GM18867 (cell line): ENCODE results near the gene PRUNE2.
"Not testable (repeated sequence)": the region's sequence is repeated elsewhere in the genome, so short reads cannot be mapped to it uniquely, and the experiment has no call there.

Experiments used
- ATAC-seq: cut with Tn5 transposase; IDR thresholded peaks from one replicate; pipeline ENCODE4 v1.9.1; 2021; ENCODE audit warnings: mild to moderate bottlenecking, moderate library complexity; ENCODE audit not compliant: unreplicated experiment

Gene PRUNE2

GRCh38 chr9:76868897-76869296 lies 37.0 kb downstream of the PRUNE2 start:
- ATAC-seq = no peak

DNA sequence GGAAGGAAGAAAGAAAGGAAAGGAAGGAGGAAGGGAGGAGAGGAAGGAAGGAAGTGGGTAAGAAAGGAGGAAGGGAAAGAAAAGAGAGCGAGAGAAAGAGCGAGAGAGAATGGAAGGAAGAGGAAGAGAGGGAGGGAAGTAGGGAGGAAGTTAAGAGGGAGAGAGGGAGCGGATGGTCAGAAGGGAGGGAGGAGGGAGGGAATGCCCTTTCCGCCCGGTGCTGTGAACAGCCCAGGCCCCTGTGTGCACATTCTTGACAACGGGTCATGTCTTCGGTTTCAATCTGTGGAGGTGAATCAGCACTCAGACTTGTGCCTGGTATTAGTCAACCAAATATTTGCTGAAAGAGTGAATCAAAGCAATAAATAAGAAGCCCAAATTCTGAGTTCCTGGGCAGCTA lies 39.2 kb downstream of the PRUNE2 start:
- ATAC-seq = no peak

- no peak for ATAC-seq
These were observed 42.1 kb downstream of the PRUNE2 start for GRCh38 chr9:76863832-76864231.

DNA sequence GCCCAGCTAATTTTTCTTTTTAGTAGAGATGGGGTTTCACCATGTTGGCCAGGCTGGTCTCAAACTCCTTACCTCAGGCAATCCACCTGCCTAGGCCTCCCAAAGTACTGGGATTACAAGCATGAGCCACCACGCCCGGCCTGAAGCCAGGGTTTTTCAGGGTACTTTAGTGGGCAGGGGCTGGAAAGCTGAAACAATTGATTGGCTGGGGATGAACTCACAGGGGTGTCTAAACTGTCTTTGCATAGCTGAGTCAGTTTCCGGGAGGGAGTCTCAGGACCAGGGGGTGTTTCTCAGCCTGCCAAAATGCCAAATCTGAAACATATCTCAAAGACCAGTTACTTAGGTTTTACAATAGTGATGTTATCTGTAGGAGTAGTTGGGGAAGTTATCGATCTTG lies 46.1 kb downstream of the PRUNE2 start:
- no peak for ATAC-seq

- ATAC-seq = not testable (repeated sequence)
These were observed 47.7 kb downstream of the PRUNE2 start for GRCh38 chr9:76858248-76858647.

- no peak for ATAC-seq
These were observed 49.9 kb downstream of the PRUNE2 start for GRCh38 chr9:76856016-76856415.

DNA sequence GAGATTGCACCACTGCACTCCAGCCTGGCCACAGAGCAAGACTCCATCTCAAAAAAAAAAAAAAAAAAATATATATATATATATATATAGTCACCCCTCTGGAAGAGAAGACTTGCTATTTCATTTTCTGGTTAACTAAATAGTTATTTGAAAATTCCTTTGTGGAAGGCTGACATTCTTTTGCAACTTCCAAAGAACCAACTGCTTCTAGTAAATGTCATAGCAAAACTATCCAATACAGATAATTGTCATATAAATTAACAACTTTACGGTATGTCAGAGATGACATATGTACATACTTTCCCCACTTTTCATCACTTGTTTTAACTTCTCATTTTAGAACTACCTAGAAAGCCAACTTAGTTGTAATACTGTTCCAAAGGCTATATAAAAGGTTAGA lies 50.9 kb downstream of the PRUNE2 start:
- no peak for ATAC-seq

GRCh38 chr9:76852026-76852425 lies 53.9 kb downstream of the PRUNE2 start:
- no peak for ATAC-seq

DNA sequence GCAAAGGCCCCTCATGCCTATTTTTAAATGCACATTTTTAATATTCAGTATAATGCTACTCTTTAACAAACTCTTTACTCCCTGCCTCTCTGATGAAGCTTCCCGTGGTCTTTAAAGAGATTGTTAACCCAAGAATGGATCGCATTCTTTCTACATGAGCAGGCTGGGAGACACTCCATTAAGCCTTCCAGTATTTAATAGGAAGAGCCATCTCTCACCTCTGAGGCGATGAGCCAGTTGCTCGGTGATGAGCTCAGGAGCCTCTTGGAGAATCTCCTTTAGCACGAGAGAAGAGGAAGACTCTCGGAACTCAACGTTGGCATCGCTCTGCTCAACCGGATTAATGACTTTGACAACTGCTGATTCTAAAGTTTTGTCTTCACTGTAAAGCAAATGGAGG lies 59.6 kb downstream of the PRUNE2 start:
- no peak for ATAC-seq

DNA sequence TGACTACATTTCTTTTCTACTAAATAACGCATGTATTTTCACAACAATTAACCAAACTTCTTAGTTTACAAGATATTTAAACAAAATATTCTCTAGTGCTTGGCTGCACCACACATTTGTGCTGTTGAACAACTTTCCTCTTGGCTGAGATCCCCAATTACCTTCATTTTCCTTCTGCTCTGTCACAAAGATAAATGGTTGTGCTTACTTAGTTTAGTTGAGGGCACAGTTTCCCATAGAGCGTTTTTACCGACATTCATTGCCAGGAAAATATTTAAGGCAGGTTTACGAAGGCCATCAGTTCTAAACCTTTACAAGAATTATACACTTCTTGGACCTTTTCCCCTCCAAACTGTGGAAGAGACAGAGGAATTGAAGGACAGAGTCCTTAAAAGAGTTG lies 60.7 kb downstream of the PRUNE2 start:
- ATAC-seq = no peak

GRCh38 chr9:76835571-76836283 lies 70.2 kb downstream of the PRUNE2 start:
- ATAC-seq = no peak

- ATAC-seq = no peak
These were observed 77.5 kb downstream of the PRUNE2 start for GRCh38 chr9:76828447-76828846.

DNA sequence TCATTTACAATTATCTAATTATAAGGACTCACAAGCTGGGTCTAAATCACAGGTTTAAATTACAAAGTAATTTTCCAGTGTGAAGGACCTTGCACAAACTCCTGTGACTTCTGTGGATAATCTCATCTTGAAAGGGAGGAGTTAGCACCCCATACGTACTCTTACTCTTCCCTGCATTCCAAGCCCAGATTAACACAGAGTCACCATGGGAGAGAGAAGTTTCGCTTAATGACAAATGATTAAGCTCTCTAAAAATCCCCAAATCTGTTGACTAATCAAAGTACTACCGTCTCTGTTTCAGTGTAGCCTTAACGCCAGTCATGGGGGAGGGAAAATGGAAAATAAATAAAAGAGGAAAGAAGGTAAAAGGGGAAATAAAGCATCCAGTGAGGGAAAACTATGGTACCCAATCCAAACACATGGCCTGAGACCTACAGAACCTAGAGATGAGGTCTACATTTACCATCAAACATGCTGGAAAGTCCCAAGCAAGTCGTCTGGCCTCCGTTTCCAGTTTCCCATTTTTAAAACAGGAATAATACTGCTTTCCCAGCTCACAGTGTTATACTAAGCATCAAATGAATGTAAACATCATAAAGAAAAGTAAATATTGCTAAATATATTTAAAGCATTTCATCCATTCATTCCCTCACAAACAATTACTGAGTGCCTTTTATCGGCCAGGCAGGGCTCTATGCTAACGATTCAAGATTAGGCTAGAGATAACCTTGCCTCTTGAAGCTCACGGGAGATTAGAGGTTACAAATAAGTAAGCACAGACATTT lies 78.4 kb downstream of the PRUNE2 start:
- no peak for ATAC-seq

GRCh38 chr9:76820431-76820830 lies 85.5 kb downstream of the PRUNE2 start:
- no peak for ATAC-seq

DNA sequence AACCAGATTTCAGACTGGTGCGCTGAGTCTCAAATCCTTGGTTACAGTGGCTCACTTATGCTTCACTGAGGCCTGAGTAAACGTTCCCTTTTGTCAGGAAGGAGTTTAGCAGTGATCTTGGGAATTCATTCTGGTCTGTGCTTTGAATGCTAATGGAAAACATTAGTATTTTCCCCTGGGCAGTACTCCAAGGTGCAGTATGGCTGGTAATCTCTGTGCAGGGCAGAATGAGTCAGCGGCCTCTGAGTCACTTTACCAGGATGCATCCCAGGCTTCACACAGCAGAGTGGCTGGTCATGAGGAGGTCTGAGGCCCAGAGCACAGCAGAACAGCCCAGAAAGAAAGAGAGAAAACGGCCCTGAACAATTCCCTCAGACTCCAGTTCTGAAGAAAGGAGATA lies 87.6 kb downstream of the PRUNE2 start:
- no peak for ATAC-seq

- ATAC-seq = no peak
These were observed 88.4 kb downstream of the PRUNE2 start for GRCh38 chr9:76817489-76817888.

- ATAC-seq = no peak
These were observed 93.3 kb downstream of the PRUNE2 start for GRCh38 chr9:76812591-76812990.

DNA sequence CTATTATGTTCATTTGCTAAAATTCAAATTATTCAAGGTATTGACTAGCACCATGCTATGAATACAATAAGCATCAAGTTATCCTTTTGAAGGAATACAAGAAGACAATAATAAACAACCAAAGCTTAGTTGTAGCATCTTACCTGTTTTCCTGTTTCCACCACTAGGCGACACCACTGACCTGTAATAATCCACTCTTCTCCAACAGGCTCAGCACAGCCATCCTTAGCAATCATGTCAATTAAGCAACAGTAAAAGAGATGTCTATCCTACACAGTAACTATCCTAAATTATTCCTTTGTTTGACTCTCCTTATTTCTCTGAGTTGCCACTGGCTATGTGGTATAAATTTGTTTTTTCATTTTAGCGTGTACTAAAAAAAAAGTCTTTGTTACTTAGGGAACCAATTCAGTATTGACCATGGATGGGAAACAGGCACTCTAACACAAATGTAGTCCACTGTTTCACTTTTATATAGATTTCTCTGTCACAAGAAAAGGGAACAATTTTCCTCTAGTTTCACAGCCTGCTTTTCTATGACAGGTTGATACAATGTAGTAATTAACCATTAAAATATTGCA lies 95.4 kb downstream of the PRUNE2 start:
- peak; percentile 94 for ATAC-seq

- no peak for ATAC-seq
These were observed 97.3 kb downstream of the PRUNE2 start for GRCh38 chr9:76808636-76809035.

DNA sequence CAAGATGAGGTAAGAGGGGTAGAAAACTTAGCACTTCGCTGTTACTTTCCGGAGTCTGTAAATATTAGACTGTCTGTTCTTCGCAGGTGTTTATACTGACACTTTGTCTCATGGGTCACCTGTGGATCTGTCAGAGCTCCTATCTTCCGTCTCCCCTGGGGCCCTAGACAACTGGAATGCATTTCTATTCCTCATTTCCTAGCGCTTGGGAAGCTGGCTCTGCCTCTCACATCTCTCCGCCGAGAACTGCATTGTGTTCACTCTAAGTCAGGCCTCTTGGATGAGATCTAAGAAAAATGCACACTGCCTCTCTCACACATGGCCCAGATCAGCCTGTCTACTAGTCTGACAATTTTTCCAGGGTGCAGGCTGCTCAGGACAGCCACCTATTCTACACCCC lies 102.2 kb downstream of the PRUNE2 start:
- no peak for ATAC-seq

GRCh38 chr9:76803083-76803482 lies 102.8 kb downstream of the PRUNE2 start:
- ATAC-seq = no peak

DNA sequence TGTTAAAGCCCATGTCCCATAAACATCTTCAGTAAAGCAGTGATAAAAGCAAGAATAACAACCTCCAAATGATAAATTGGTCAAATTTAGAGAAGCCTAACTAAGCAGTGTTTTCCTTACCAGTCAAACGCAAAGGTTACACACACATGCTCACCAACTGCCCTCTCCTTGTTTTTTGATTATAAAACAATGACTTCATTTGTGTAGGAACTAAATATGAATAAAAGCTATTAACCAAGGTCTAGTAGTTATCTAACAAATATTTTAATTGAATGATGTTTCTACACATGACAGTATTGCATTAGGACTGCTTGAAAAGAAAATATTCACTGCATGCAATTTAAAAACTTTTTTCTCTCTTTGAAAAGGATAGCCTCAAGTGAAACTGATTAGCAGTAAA lies 105.0 kb downstream of the PRUNE2 start:
- ATAC-seq = no peak
